A673 (cell line): ENCODE measurements around the gene DNAJB6.

Experiments used
- CTCF ChIP-seq: fragments of 300-800, 200-600 bp; sonication (generic); conservative IDR thresholded peaks from 2 replicates; pipeline ENCODE4 v1.5.1; 2017; ENCODE audit warnings: low read depth, mild to moderate bottlenecking, antibody characterized with exemption, low read length, moderate library complexity, mixed read lengths
- EZH2 ChIP-seq: fragments of 200-600 bp; sonication (generic); IDR thresholded peaks from 2 replicates; pipeline ENCODE4 v1.6.1; 2017; ENCODE audit warnings: borderline replicate concordance, low read depth, mild to moderate bottlenecking, mixed read lengths, antibody characterized with exemption, low read length; ENCODE audit not compliant: poor library complexity, severe bottlenecking

- TF ChIP-seq CTCF (no peak), EZH2 (no peak)
Measured at GRCh38 chr7:157352516-157352915, 15.7 kb downstream of the DNAJB6 start.
